ENCODE results near the gene DYRK1B. TPM values are rescaled to one million over a fixed set of nuclear protein-coding genes. Genes with fewer than 3 reads are reported as not detected.

Gene DYRK1B
- total RNA-seq, 2 donors from 2014 or later: 11.8 to 12.7 TPM

- TF ChIP-seq, protein P1, sequence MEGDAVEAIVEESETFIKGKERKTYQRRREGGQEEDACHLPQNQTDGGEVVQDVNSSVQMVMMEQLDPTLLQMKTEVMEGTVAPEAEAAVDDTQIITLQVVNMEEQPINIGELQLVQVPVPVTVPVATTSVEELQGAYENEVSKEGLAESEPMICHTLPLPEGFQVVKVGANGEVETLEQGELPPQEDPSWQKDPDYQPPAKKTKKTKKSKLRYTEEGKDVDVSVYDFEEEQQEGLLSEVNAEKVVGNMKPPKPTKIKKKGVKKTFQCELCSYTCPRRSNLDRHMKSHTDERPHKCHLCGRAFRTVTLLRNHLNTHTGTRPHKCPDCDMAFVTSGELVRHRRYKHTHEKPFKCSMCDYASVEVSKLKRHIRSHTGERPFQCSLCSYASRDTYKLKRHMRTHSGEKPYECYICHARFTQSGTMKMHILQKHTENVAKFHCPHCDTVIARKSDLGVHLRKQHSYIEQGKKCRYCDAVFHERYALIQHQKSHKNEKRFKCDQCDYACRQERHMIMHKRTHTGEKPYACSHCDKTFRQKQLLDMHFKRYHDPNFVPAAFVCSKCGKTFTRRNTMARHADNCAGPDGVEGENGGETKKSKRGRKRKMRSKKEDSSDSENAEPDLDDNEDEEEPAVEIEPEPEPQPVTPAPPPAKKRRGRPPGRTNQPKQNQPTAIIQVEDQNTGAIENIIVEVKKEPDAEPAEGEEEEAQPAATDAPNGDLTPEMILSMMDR (IDR thresholded peaks at IDR 0.05): no peak
- no peak overlapping the region for H3K9ac ChIP-seq (ENCODE audit: low read depth in 2 of 2, low read length in 2 of 2)
- H3K9me3 ChIP-seq: no peaks in the 10 kb centered on the region
- intact Hi-C loops (cut with DNase I): no loop called here
- no peak for DNase-seq
- H3K27me3 ChIP-seq: no peaks in the 10 kb centered on the region
- no peaks in the 10 kb centered on the region for H3K4me1 ChIP-seq
- H3K4me3 ChIP-seq: no peak overlapping the region
- H3K36me3 ChIP-seq: no peaks in the 10 kb centered on the region
- no peak overlapping the region for H3K27ac ChIP-seq
Measured at GRCh38 chr19:39870171-39870971, 36.4 kb upstream of the DYRK1B start.

- no peak overlapping the region for H3K27ac ChIP-seq
- TF ChIP-seq, protein P1 (IDR thresholded peaks at IDR 0.05): no peak
- no peaks in the 10 kb centered on the region for H3K9me3 ChIP-seq
- no peak overlapping the region for H3K9ac ChIP-seq (ENCODE audit: low read depth in 2 of 2, low read length in 2 of 2)
- no peak overlapping the region for H3K4me3 ChIP-seq
- no peaks in the 10 kb centered on the region for H3K36me3 ChIP-seq
- no peaks in the 10 kb centered on the region for H3K4me1 ChIP-seq
- H3K27me3 ChIP-seq: no peaks in the 10 kb centered on the region
- no peak for DNase-seq
- intact Hi-C loops (cut with DNase I): no loop called here
Measured at GRCh38 chr19:39867952-39868351, 34.0 kb upstream of the DYRK1B start.

GRCh38 chr19:39867133-39867532, 33.2 kb upstream of the DYRK1B start:
- H3K27ac ChIP-seq: no peak overlapping the region
- H3K27me3 ChIP-seq: no peaks in the 10 kb centered on the region
- no peak for DNase-seq
- H3K9ac ChIP-seq (ENCODE audit: low read depth in 2 of 2, low read length in 2 of 2): no peak overlapping the region
- intact Hi-C loops (cut with DNase I): no loop called here
- H3K36me3 ChIP-seq: no peaks in the 10 kb centered on the region
- TF ChIP-seq, protein P1 (IDR thresholded peaks at IDR 0.05): no peak
- no peaks in the 10 kb centered on the region for H3K4me1 ChIP-seq
- no peak overlapping the region for H3K4me3 ChIP-seq
- H3K9me3 ChIP-seq: no peaks in the 10 kb centered on the region

- TF ChIP-seq, protein P1 (IDR thresholded peaks at IDR 0.05): no peak
- Histone ChIP-seq H3K4me1 (no peaks in the 10 kb centered on the region), H3K9ac (ENCODE audit: low read depth in 2 of 2, low read length in 2 of 2) (no peak overlapping the region), H3K36me3 (no peaks in the 10 kb centered on the region), H3K9me3 (no peaks in the 10 kb centered on the region), H3K27me3 (no peaks in the 10 kb centered on the region), H3K4me3 (no peak overlapping the region), H3K27ac (no peak overlapping the region)
- intact Hi-C loops (cut with DNase I): no loop called here
- no peak for DNase-seq
Measured at GRCh38 chr19:39865953-39866352, 32.0 kb upstream of the DYRK1B start.

GRCh38 chr19:39865186-39865585, 31.2 kb upstream of the DYRK1B start:
- Histone ChIP-seq H3K9me3 (no peaks in the 10 kb centered on the region), H3K4me3 (no peak overlapping the region), H3K4me1 (no peaks in the 10 kb centered on the region), H3K9ac (ENCODE audit: low read depth in 2 of 2, low read length in 2 of 2) (no peak overlapping the region), H3K27ac (no peak overlapping the region), H3K27me3 (no peaks in the 10 kb centered on the region), H3K36me3 (no peaks in the 10 kb centered on the region)
- DNase-seq: no peak
- TF ChIP-seq, protein P1 (IDR thresholded peaks at IDR 0.05): no peak
- intact Hi-C loops (cut with DNase I): no loop called here
